Measurements from ENCODE around the gene FOLR1.
"Not testable (repeated sequence)": the region's sequence is repeated elsewhere in the genome, so short reads cannot be mapped to it uniquely, and the experiment has no call there.

Gene FOLR1

DNA sequence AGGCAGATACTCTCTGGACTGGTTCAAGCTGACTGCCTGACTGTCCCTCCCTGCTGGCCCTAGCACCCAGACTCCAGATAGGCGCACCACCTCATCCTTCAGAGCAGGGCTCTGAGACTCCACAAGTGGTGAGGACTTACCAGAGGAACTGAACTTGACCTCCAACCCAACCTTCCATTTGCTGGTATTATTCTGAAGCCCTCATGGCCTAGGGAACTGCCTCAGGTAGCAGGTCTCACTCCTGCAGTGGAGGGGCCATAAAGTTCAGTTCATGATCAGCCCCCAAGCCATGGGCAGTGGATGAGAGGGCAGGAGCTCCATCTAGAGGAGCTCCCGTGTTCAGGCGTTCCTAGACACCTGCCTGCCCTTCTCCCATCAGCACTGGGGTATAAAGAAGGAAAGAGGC lies 10.4 kb upstream of the FOLR1 start:
- DNase-seq (ENCODE audit: low read depth): not testable (repeated sequence)

DNA sequence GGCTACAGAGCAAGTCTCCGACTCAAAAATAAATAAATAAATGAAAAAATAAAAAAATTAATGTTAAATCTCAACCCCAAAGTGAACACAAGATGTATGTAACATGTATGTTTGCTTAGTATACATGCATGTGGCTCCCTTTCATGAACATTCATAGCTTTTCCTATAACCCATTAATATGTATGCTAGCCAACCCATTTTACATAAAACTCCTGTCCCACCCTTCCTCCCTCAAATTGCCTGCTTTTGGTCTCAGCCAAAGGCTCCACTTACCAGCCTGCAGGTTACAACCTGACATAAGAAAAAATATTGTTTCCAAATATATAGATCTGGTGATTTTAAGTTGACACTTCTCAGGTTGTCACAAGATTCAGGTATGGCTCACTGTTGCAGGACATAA lies 3.7 kb upstream of the FOLR1 start:
- DNase-seq (ENCODE audit: low read depth): no peak

DNA sequence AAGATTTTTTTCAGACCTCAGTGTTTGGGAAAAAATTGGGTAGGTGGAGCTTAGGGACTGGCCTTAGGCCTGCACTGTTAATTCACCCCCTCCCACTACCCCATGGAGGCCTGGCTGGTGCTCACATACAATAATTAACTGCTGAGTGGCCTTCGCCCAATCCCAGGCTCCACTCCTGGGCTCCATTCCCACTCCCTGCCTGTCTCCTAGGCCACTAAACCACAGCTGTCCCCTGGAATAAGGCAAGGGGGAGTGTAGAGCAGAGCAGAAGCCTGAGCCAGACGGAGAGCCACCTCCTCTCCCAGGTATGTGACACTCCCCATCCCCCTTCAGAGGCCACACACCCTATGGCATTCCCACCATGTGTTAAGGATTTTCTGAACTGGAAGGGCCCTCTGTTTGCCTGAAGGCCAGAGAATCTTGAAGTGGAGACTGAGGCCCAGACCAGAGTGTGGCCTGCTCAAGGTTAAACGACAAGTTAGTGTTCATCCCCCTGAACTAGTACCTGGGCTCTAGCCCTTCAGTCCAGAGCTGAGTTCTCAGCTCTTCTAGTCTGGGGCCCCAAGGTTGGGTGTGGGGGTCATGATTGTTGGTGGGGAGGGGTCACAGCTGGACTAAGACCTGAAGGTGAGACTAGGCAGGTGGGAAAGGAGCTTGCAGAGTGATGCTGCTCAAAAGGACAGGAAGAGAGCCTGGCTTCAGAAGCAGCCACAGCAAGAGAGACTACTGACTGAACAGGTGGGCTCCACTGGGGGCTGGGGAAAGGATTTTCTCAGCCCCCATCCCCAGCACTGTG lies 2.3 kb upstream of the FOLR1 start:
- DNase-seq (ENCODE audit: low read depth): no peak

DNA sequence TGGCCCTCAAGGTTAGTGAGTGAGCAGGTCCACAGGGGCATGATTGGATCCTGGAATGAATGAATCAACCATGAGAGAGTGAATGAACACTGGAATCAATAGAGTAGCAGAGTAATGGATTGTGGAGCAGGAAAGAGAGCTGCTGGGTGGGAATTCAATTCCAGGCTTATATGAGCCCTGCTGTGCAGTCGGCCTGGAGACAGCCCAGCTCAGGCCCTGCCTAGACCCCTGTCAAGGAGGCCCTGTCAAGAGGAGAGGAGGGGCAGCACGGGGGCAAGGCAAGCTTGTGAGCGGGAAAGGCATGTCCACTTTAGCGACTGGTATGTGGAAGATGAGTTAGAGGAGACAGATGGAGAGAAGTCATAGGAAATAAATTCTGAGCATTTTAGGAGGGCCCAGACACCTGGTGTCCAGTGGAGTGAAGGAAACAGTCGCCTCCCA lies 1.3 kb upstream of the FOLR1 start:
- DNase-seq (ENCODE audit: low read depth): no peak

DNA sequence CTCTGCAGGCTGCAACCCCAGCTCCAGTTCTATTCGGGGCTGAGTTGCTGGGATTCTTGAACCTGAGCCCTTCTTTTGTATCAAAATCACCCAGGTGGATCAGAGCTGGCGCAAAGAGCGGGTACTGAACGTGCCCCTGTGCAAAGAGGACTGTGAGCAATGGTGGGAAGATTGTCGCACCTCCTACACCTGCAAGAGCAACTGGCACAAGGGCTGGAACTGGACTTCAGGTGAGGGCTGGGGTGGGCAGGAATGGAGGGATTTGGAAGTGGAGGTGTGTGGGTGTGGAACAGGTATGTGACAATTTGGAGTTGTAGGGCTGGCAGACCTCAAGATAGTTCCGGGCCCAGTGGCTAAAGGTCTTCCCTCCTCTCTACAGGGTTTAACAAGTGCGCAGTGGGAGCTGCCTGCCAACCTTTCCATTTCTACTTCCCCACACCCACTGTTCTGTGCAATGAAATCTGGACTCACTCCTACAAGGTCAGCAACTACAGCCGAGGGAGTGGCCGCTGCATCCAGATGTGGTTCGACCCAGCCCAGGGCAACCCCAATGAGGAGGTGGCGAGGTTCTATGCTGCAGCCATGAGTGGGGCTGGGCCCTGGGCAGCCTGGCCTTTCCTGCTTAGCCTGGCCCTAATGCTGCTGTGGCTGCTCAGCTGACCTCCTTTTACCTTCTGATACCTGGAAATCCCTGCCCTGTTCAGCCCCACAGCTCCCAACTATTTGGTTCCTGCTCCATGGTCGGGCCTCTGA lies 3.8 kb downstream of the FOLR1 start:
- DNase-seq (ENCODE audit: low read depth): no peak

DNA sequence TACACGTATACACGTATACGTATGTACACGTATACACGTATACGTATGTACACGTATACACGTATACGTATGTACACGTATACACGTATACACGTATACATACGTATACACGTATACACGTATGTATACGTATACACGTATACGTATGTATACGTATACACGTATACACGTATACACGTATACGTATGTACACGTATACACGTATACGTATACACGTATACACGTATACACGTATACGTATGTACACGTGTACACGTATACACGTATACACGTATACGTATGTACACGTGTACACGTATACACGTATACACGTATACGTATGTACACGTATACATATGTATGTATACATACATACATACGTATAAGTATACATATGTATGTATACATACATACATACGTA lies 9.5 kb downstream of the FOLR1 start:
- not testable (repeated sequence) for DNase-seq (ENCODE audit: low read depth)

DNA sequence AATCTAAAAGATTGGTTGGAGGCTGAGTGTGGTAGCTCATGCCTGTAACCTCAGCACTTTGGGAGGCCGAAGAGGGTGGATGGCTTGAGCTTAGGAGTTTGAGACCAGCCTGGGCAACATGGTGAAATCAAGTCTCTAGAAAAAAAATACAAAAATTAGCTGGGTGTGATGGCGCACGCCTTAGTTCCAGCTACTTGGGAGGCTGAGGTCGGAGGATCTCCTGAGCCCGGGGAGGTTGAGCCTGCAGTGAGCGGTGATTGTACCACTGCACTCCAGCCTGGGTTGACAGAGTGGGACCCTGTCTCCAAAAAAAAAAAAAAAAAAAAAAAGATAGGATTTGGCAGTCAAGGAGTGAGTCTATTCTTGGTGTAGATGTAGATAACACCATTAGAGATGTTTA lies 10.6 kb downstream of the FOLR1 start:
- DNase-seq (ENCODE audit: low read depth): no peak

DNA sequence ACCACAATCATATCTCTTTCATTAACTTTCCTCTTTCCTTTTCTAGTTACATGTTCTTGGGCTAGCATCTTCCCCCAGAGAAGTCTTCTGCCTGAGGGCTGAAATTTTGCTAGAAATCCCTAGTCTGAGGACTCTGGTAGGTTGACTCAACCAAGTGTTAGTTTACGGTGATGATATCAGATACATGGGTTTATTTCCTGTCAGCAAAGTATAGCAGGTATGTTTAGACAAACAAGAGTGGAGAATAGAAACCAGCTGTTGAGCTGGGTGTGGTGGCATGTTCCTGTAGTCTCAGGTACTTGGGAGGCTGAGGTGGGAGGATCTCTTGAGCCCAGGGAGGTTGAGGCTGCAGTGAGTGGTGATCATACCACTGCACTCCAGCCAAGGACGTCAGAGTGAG lies 11.2 kb downstream of the FOLR1 start:
- no peak for DNase-seq (ENCODE audit: low read depth)

DNA sequence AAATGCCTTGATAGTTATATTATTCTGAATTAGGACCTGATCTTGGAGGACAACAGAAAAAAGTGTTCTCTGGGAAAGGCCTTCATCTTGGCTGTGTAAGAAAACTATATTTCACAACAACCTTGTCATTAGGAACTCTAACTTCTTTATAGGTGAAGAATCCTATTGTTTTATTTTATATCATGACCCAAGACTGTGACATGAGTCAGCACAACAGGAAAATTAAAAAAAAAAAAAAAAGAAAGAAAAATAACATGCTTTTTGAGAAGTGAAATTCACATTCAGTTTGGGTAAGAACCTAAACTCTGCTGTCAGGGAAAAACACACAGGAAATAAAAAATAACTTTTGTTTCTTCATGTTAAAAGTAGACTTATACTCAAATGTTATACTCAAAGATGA lies 12.9 kb downstream of the FOLR1 start:
- no peak for DNase-seq (ENCODE audit: low read depth)

DNA sequence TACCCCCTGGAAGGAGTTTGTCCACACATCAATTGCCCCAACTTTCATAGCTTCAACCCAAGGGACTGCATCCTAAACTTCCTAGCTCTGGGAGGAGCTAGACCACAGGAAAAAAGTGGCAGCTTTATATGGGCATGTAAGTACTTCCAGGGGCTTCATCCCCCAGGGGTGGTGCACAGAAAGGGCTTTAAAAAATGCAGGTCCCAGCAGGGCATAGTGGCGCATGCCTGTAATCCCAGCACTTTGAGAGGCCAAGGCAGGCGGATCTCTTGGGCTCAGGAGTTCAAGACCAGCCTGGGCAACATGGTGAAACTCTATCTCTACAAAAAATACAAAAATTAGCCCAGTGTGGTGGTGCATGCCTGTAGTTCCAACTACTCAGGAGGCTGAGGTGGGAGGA lies 14.9 kb downstream of the FOLR1 start:
- not testable (repeated sequence) for DNase-seq (ENCODE audit: low read depth)

DNA sequence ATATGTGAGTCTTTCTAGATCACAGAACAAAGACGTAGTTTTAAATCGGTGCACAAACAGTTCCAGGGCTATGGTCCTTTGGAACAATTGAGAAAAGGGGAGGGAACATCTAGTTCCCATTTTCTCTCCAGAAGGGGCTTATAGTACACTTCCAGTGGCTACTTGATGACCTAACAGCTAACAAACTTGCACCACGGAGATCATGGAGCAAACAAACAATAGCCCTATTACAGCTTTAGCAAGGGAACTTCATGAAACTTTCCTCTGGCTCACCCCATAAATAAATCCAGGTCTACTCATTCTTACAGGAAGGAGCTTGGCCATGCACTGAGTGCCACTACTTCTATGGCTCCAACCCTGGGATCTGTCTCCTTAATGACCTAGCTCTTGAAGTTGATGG lies 16.3 kb downstream of the FOLR1 start:
- DNase-seq (ENCODE audit: low read depth): no peak

DNA sequence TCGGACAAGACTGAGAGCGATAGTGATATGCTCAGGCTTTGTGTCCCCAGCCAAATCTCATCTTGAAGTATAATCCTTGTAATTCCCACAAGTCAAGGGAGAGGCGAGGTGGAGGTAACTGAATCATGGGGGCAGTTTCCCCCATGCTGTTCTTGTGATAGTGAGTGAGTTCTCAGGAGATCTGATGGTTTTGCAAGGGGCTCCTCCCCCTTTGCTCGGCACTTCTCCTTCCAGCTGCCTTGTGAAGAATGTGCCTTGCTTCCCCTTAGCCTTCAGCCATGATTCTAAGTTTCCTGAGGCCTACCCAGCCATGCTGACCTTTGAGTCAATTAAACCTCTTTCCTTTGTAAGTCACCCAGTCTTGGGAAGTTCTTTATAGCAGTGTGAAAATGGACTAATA lies 17.2 kb downstream of the FOLR1 start:
- DNase-seq (ENCODE audit: low read depth): no peak

DNA sequence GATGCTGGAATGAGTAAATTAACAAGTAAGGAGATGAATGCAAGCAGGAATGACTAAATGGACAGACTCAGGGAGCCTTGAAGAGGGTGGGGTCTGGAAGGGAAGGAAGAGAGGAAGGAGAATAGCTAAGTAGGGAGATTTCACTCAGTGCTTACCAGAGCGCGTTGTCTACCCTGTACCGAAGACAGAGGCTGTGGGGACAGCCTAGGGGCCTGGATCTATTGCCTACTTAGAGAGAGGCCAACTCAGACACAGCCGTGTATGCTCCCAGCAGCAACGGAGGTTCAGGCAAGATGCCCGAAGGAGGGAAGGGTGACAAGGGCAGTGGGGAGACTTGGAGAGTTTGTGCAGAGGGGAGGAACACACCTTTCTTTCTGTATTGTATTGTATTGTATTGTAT lies 24.7 kb downstream of the FOLR1 start, which contains the start of gene FOLR2:
Gene FOLR2, plus strand, starts transcription at position 157 of the 400 bp plus-strand sequence. CDS start 1,791 bp downstream, outside the sequence.
- DNase-seq (ENCODE audit: low read depth): no peak

DNA sequence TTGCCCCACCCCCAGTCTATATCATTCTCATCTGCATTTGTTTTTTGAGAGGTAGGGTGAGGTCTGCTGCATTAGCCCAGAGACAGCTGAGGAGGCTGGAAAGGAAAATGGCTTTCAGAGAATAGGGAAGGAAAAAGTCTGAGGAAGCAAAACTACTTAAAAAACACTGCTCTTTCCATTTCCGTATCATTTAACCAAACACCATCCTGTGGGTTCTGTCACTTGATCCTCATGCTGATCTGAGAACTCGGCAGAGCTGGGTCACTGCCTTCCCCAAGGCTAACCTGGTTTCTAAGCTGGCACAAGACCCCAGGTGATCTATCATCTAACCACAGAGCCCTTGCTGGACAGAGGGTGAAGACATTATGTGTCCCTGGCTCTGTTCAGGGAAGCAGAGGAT lies 25.9 kb downstream of the FOLR1 start:
- DNase-seq (ENCODE audit: low read depth): no peak

DNA sequence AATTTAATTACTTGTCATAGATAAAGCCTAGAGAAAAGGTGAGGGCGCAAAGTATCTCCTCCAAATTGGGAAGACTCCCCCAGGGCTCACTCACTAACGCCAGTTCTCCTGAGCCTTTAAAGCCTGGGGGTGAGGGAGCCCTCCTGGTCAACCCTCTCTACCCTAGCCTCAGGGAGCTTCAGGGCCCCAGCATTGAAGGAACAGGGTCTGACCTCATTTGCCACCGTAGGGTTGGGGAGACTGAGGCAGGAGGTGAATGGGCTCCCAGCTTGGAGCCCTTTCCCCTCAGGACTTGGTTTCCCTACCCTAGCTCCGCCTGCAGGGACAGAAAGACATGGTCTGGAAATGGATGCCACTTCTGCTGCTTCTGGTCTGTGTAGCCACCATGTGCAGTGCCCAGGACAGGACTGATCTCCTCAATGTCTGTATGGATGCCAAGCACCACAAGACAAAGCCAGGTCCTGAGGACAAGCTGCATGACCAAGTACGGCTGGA lies 26.4 kb downstream of the FOLR1 start:
- DNase-seq (ENCODE audit: low read depth): no peak

DNA sequence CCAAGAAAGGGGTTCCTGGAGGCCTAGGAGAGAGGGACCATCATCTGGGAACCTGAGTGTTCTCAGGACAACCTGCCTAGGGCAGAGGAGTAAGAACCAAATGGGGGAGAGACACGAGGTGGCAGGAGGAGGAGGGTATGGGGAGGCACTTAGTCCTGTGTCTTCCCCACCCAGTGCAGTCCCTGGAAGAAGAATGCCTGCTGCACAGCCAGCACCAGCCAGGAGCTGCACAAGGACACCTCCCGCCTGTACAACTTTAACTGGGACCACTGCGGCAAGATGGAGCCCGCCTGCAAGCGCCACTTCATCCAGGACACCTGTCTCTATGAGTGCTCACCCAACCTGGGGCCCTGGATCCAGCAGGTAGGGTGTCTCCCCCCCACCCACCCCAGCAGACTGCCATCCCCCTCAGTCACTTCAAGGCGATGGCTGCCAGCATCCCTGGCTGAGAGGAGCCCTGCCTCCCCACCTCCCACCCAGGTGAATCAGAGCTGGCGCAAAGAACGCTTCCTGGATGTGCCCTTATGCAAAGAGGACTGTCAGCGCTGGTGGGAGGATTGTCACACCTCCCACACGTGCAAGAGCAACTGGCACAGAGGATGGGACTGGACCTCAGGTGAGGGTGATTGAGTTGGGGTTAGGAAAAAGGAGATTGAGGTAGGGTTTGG lies 28.9 kb downstream of the FOLR1 start:
- DNase-seq (ENCODE audit: low read depth): no peak

DNA sequence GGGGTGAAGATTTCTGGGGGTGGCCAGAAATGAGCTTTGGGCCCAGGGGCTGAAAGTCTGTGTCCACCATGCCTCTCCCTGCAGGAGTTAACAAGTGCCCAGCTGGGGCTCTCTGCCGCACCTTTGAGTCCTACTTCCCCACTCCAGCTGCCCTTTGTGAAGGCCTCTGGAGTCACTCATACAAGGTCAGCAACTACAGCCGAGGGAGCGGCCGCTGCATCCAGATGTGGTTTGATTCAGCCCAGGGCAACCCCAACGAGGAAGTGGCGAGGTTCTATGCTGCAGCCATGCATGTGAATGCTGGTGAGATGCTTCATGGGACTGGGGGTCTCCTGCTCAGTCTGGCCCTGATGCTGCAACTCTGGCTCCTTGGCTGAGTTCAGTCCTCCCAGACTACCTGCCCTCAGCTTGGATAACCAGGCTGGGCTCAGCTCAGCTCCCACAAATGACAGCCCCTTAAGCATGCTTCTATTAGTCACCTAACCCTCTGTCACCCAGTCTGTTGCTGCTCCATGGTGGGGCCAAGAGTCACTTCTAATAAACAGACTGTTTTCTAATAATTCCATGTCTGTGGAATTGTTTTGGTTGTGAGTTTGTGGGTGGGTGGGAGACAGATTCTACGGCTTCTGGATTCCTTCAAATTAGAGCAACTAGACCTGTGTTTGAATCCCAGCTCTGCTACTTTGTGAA lies 29.6 kb downstream of the FOLR1 start:
- DNase-seq (ENCODE audit: low read depth): no peak

DNA sequence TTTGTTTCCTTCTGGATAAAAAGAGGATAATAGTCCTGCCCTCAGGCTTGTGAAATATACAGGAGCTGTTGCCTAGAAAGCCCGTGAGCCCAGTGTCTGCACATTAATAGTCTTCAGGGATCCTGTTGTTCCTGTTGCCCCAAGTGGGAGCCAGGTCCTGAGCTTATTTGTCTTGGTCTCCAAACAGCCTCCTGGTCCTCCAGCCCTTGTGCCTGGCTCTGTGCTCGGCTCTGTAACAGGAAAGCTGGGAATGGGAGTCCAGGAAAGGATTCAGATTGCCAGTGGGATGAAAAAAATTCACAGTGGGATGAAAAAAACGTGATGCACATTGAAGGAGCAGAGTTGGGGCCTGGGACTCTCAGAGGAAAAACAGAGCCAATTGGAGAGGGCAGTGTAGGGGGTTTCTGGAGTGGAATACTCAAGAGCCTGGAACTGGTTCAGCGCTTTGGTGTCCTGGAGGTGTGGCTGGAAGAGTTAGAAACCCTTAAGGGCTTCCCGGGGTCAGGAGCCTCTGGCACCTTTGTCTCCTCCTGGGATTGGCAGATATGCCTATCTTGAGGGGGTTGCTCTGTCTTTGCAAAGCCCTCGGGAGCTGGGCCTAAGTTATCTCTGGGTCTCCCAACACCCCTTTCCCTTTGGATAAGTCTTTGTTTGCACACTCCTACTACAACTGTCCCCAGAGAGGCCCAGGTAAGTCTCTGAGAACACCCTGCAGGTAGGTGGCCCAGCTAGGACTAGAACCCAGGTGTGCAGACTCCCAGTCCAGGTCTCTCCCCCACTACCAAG lies 30.4 kb downstream of the FOLR1 start:
- DNase-seq (ENCODE audit: low read depth): no peak

DNA sequence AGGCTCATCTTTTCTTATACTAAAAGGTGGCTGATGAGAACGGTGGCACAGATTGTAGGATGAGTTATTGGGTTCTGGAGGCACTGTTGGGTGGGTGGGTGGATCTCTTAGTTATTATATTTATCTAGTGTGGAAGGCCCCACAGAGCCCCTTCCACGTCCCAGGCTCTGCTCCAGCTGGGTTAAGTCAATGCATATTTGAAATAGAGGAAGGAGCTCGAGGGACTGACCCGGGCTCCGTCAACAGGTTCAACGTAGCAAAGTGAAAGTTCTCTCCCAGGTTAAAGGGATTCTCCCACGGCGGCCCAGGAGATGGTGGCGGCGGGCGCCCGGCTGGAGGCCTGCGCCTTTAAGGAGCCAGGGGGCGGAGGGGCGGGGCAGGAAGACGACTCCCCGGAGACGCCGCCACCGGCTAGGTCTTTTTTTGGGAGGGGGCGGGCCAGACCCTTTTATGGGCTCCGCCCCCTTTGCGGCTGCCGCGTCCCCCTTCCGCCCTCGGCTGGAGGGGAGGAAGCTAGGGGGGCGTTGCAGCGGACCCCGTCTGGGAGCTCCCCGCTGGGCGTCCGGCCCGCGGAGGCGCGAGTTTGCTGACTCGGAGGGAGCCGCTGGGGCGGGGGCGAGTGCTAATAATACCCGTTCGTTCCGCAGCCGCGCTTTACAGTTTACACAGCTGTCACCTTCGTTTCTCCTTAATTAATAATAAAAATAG lies 31.1 kb downstream of the FOLR1 start:
- peak; percentile 93 for DNase-seq (ENCODE audit: low read depth)

Measured in activated gamma-delta T cell treated with anti-CD3 and anti-CD28 coated beads, Interleukin-2, amount 50 U/mL, for 16 hours (primary cell).